Calu3 (cell line): Measurements from ENCODE around the gene FGF3. TPM values are rescaled to one million over a fixed set of nuclear protein-coding genes. Genes with fewer than 3 reads are reported as not detected.

Experiments used
- BruUV-seq: library from RNA; stranded (reverse); fragments of 400-500 nt; replicated peaks from 2 replicates; lab custom pipeline; 2021; lab: Mats Ljungman, UMichigan
- CTCF ChIA-PET: fragments of 300-600 bp; sonication (Branson Sonifier 250); formaldehyde crosslinking; loops from one replicate; lab custom pipeline; 2022; ENCODE audit warnings: antibody characterized with exemption; lab: Charles Lee
- DNase-seq: peaks from one replicate; pipeline ENCODE4 v3.0.0; 2022
- H3K27ac Mint-ChIP-seq: one replicate; pipeline ENCODE4 v1.8.0; 2022; ENCODE audit warnings: mixed read lengths; ENCODE audit not compliant: unreplicated experiment
- H3K27me3 Mint-ChIP-seq: one replicate; pipeline ENCODE4 v1.8.0; 2022; ENCODE audit warnings: mixed read lengths; ENCODE audit not compliant: unreplicated experiment
- H3K36me3 Mint-ChIP-seq: one replicate; pipeline ENCODE4 v1.8.0; 2022; ENCODE audit warnings: mild to moderate bottlenecking, moderate library complexity, mixed read lengths; ENCODE audit not compliant: insufficient read depth, unreplicated experiment
- H3K4me1 Mint-ChIP-seq: one replicate; pipeline ENCODE4 v1.8.0; 2022; ENCODE audit warnings: mild to moderate bottlenecking, low read depth, mixed read lengths; ENCODE audit not compliant: unreplicated experiment
- H3K4me3 Mint-ChIP-seq: one replicate; pipeline ENCODE4 v1.8.0; 2022; ENCODE audit warnings: mild to moderate bottlenecking, low read depth, moderate library complexity, mixed read lengths; ENCODE audit not compliant: unreplicated experiment
- H3K9me3 Mint-ChIP-seq: one replicate; pipeline ENCODE4 v1.8.0; 2022; ENCODE audit warnings: low read depth, mixed read lengths; ENCODE audit not compliant: unreplicated experiment
- CTCF ChIP-seq: fragments of 200-600 bp; IDR thresholded peaks from one replicate; pipeline ENCODE4 v1.8.0; 2022; ENCODE audit warnings: antibody characterized with exemption; ENCODE audit not compliant: unreplicated experiment
- intact Hi-C: fragments of 100-400 bp; cut with micrococcal nuclease; formaldehyde crosslinking; loops from one replicate; pipeline ENCODE4 v1.10.0; 2022; ENCODE audit not compliant: unreplicated experiment
- total RNA-seq: library from RNA; stranded (reverse); gene quantifications from 2 replicates; pipeline ENCODE4 v1.2.3, GENCODE V29; 2022

The FGF3 gene
- total RNA-seq, 1 experiment from 2014 or later, result not detected

DNA sequence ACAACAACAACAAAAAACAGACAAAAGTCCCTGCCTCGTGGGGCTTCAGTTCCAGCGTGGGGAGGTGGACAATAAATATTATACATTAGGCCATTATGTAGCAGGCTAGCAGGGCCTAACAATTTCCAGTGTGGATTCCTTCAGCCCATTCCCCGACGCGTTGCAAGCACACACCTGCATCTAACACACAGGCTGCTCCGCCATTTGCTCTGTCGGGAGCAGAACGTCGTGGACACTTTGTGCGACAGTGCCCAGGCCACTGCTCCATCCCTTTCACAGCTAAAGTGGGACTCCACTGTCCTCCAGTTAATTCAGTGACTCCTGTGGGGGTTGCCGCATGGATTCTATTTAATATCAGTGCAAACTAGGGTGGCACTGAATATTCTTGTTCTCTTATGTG, 10.9 kb upstream of the FGF3 start:
- no peaks in the 10 kb centered on the region for H3K36me3 Mint-ChIP-seq
- intact Hi-C loops, result no loop called here
- H3K27me3 Mint-ChIP-seq, result peaks cover 13% of the 10 kb centered on the region
- no peak overlapping the region for H3K27ac Mint-ChIP-seq
- no peak for DNase-seq
- H3K9me3 Mint-ChIP-seq, result no peaks in the 10 kb centered on the region
- no TSS peak for BruUV-seq
- H3K4me3 Mint-ChIP-seq, result no peak overlapping the region
- TF ChIP-seq CTCF, result no peak
- peaks cover 21% of the 10 kb centered on the region for H3K4me1 Mint-ChIP-seq
- CTCF ChIA-PET, result interaction anchor here (0.6 kb wide), 1 partner anchor 14 kb away, joined by 5 read pairs; no protein-coding TSS in a partner anchor

DNA sequence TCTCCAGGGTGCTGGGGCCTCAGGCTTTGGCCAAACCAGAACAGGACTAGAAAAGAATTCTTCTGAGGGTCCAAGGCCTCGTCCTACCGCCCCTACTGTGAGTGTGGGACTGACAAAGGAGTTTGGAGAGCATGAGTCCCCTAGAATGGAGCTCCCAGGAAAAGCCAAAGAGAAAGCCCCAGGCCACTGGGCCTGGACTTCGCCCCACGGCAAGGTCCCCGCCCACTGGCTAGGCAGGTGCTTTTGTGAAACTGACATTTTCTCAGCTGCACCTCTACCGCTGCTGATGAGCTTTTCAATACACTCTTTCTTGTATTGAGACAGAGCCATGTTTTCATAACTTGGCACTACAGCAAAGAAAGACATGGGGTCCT, 9.7 kb upstream of the FGF3 start:
- Mint-ChIP-seq H3K9me3 (no peaks in the 10 kb centered on the region), H3K27me3 (peaks cover 13% of the 10 kb centered on the region), H3K36me3 (no peaks in the 10 kb centered on the region), H3K4me3 (no peak overlapping the region), H3K4me1 (peaks cover 23% of the 10 kb centered on the region), H3K27ac (no peak overlapping the region)
- CTCF ChIA-PET, result interaction anchor here (1.0 kb wide), 1 partner anchor 41 kb away, joined by 3 read pairs; no protein-coding TSS in a partner anchor
- no peak for TF ChIP-seq CTCF
- no peak for DNase-seq
- intact Hi-C loops, result no loop called here
- BruUV-seq, result no TSS peak

DNA sequence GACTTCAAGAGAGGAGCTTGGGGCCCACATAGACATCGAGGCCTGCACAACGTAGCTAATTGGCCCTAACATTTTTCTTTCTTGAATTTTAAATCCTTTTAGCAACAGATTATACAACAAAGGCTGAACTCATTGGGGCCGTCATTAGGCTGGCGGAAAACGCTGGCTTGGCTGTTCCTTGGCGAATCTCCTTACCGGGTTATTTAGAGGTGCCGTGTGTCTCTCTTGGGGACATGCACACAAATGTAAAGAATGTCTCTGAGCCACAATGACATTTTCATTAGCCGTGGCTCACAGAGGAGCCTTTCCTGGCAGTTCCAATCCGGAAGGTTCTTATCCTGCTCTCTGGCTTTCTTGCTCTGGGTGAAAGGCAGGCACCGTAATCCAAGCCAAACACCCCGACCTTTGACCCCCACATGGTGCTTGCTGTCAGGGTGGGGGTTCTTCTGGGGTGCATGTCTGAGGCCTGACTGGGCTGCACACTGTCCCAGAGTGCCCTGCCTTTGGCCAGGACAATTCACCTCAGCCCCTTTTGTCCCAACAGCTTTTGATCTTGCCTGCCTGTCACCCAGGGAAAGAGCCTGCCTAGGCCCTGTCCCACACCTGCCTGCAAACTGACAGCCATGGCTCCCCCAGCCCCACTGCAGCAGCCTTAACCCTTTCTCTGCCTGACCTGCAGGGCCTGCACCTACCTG, 9.2 kb upstream of the FGF3 start:
- Mint-ChIP-seq H3K9me3 (no peaks in the 10 kb centered on the region), H3K27me3 (peaks cover 17% of the 10 kb centered on the region), H3K27ac (no peak overlapping the region), H3K36me3 (no peaks in the 10 kb centered on the region), H3K4me3 (no peak overlapping the region), H3K4me1 (peaks cover 23% of the 10 kb centered on the region)
- no peak for TF ChIP-seq CTCF
- intact Hi-C loops, result no loop called here
- BruUV-seq, result no TSS peak
- no peak for DNase-seq
- CTCF ChIA-PET, result no interaction called here

GRCh38 chr11:69826773-69827172, 7.6 kb upstream of the FGF3 start:
- peaks cover 23% of the 10 kb centered on the region for H3K4me1 Mint-ChIP-seq
- no peak overlapping the region for H3K27ac Mint-ChIP-seq
- H3K4me3 Mint-ChIP-seq, result no peak overlapping the region
- H3K9me3 Mint-ChIP-seq, result no peaks in the 10 kb centered on the region
- intact Hi-C loops, result no loop called here
- no peak for DNase-seq
- TF ChIP-seq CTCF, result no peak
- CTCF ChIA-PET, result no interaction called here
- no peaks in the 10 kb centered on the region for H3K36me3 Mint-ChIP-seq
- no TSS peak for BruUV-seq
- peaks cover 24% of the 10 kb centered on the region for H3K27me3 Mint-ChIP-seq
